ENCODE data around the gene ZNF710.

DNA sequence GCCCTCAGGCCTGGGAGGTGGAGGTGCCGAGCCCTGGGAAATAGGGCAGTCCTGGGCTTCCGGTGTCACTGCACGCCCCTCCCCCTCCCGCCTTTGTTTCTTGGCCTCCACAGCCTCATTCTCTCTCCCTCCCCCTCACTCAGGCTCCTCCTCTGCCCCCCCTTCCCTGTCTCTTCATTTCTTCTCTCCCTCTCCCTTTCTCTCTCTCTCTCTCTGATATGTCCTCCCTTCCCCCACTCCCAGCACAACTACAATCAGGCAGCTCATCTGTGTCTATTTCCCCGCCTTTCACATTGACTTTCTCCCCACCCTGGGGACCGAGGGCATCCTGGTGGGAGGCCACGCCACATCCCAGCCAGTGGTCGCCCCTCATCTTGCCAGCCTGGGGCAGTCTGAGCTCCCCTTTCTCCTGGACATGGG, 60.9 kb downstream of the ZNF710 start:
- TF ChIP-seq, protein P1, sequence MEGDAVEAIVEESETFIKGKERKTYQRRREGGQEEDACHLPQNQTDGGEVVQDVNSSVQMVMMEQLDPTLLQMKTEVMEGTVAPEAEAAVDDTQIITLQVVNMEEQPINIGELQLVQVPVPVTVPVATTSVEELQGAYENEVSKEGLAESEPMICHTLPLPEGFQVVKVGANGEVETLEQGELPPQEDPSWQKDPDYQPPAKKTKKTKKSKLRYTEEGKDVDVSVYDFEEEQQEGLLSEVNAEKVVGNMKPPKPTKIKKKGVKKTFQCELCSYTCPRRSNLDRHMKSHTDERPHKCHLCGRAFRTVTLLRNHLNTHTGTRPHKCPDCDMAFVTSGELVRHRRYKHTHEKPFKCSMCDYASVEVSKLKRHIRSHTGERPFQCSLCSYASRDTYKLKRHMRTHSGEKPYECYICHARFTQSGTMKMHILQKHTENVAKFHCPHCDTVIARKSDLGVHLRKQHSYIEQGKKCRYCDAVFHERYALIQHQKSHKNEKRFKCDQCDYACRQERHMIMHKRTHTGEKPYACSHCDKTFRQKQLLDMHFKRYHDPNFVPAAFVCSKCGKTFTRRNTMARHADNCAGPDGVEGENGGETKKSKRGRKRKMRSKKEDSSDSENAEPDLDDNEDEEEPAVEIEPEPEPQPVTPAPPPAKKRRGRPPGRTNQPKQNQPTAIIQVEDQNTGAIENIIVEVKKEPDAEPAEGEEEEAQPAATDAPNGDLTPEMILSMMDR (IDR thresholded peaks at IDR 0.05) = no peak
- no peak for TF ChIP-seq POLR2A (IDR thresholded peaks at IDR 0.05)
